ENCODE data around the gene NR1H3.

- TF ChIP-seq POLR2A (IDR thresholded peaks at IDR 0.05; ENCODE audit: low read depth, low read length) (no peak), POLR2AphosphoS5 (IDR thresholded peaks at IDR 0.05; ENCODE audit: low read depth, low read length) (no peak), TAF1 (IDR thresholded peaks at IDR 0.05; ENCODE audit: borderline replicate concordance, low read depth, low read length) (no peak)
Measured at GRCh38 chr11:47213950-47214565, 43.7 kb upstream of the NR1H3 start.

Data from GM12892 (cell line).